ENCODE measurements around the gene PPIL3. TPM values are rescaled to one million over a fixed set of nuclear protein-coding genes. Genes with fewer than 3 reads are reported as not detected.
A peak's percentile ranks its signal among the peaks of the same experiment; 100 is the strongest.

PPIL3 gene
- polyA plus RNA-seq, 3 donors: 12.3 to 34.6 (median 20.4) TPM

DNA sequence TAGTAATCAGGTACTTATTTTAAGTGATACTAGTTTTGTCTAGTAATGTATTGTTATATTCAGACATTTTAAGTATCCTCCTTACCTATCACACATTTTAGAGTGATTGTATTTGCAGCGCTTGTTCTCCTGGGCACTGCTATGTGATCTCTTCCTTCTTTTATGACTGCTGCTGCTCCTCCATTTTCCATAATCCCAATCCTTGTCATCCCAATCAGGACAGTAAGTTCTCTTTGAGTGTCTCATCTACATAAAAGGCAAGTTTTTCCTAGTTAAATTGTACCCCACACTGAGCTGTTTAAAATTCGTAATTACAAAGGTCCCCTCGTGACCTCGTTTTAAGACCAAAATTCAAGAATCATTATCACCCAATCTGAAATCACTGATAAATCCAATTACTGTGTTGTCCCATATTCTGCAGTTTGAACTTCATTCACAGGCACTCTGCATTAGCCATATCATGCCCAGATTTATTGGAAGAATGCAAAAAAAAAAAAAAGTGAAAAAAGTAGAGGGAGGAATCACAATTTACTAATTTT lies 27.2 kb downstream of the PPIL3 start:
- intact Hi-C loops (cut with micrococcal nuclease): loop anchor here (5.0 to 10.0 kb wide), 3 partner anchors 49 to 227 kb away; partner anchors contain the start of gene BZW1 (in 2 of the 2)
- Mint-ChIP-seq H3K4me3 (peak overlapping the region; percentile 89 to 97), H3K27me3 (ENCODE audit: low read depth in 3 of 3) (no peaks in the 10 kb centered on the region), H3K36me3 (peaks cover 49 to 56% of the 10 kb centered on the region in 2 donors), H3K27ac (peak overlapping the region; percentile 98 to 100 (median 100)), H3K4me1 (peaks cover 35% of the 10 kb centered on the region), H3K9me3 (peaks cover 0 to 1% (median 0%) of the 10 kb centered on the region in 7 donors)
- no peak overlapping the region for H2AFZ ChIP-seq (ENCODE audit: insufficient read depth, low read depth, low read length, poor library complexity, severe bottlenecking)
- no peak overlapping the region for H3K9ac ChIP-seq (ENCODE audit: insufficient read depth, low read length, poor library complexity, severe bottlenecking)
- H3K27me3 ChIP-seq (ENCODE audit: control insufficient read depth in 2 of 2, insufficient read depth in 2 of 2, low read length in 2 of 2): no peaks in the 10 kb centered on the region
- 6% methylated on average over 3 of the region's 4 CpGs for WGBS (ENCODE audit: insufficient coverage)
- peaks cover 95% of the 10 kb centered on the region for H3K79me2 ChIP-seq (ENCODE audit: insufficient read depth, low read length)
- H3K4me3 ChIP-seq (replicated peaks in 1 of 3; ENCODE audit: low read depth in 2 of 3, low read length in 3 of 3): peak overlapping the region; percentile 79 to 88 (median 86)
- peaks cover 33 to 52% of the 10 kb centered on the region in 2 donors for H3K4me1 ChIP-seq (ENCODE audit: control insufficient read depth in 1 of 2, insufficient read depth in 2 of 2, low read length in 2 of 2)
- H3K36me3 ChIP-seq (replicated peaks in 1 of 2; ENCODE audit: control insufficient read depth in 1 of 2, insufficient read depth in 2 of 2, low read length in 2 of 2): peaks cover 44 to 49% of the 10 kb centered on the region in 2 donors
- DNase-seq: no peak
- peak overlapping the region in 1 of 2 donors; percentile 100 for H3K27ac ChIP-seq (ENCODE audit: low read depth in 1 of 2, low read length in 2 of 2)
- TF ChIP-seq, protein P1, sequence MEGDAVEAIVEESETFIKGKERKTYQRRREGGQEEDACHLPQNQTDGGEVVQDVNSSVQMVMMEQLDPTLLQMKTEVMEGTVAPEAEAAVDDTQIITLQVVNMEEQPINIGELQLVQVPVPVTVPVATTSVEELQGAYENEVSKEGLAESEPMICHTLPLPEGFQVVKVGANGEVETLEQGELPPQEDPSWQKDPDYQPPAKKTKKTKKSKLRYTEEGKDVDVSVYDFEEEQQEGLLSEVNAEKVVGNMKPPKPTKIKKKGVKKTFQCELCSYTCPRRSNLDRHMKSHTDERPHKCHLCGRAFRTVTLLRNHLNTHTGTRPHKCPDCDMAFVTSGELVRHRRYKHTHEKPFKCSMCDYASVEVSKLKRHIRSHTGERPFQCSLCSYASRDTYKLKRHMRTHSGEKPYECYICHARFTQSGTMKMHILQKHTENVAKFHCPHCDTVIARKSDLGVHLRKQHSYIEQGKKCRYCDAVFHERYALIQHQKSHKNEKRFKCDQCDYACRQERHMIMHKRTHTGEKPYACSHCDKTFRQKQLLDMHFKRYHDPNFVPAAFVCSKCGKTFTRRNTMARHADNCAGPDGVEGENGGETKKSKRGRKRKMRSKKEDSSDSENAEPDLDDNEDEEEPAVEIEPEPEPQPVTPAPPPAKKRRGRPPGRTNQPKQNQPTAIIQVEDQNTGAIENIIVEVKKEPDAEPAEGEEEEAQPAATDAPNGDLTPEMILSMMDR (IDR thresholded peaks at IDR 0.05): no peak
- H4K20me1 ChIP-seq (ENCODE audit: insufficient read depth, low read length): peaks cover 74% of the 10 kb centered on the region
- H3K4me2 ChIP-seq (replicated peaks; ENCODE audit: extremely low read depth, low read length, poor library complexity, severe bottlenecking): peak overlapping the region; percentile 82
- H3K9me3 ChIP-seq (replicated peaks in 1 of 2; ENCODE audit: control insufficient read depth in 1 of 2, insufficient read depth in 1 of 2, low read length in 2 of 2): no peaks in the 10 kb centered on the region

DNA sequence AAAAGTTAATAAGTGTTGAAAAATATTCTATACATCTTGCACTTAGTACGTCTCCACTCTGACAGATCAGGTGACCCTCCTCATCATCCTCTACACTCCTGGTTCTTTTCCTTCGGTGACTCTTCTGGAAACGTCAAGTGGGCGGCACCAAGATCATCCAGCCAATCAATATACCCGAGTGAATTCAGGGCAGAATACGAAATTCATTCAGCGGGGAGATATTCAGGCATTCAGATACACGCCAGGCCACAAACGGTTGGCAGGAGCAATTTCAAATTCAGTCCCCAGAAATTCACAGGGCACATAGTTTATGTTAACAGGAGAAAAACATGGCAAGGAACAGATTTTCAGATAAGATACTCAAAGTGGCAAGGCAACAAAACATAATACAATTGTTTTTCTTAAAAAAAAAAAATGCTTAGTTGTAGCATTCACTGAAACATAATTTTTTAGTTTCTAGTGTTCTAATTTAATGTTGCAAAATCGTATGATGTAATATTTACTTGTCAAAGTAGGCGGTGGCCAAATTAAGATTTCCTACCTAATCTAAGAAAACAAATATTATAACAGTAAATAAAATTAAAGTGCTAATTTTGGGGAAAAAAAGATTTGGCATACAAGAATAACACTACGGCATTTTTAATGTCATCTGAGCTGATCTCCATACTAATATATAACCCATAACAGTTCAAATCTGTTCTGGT lies 28.6 kb downstream of the PPIL3 start:
- peaks cover 29% of the 10 kb centered on the region for H3K4me1 Mint-ChIP-seq
- Histone ChIP-seq H3K4me2 (replicated peaks; ENCODE audit: extremely low read depth, low read length, poor library complexity, severe bottlenecking) (peak overlapping the region; percentile 82), H2AFZ (ENCODE audit: insufficient read depth, low read depth, low read length, poor library complexity, severe bottlenecking) (no peak overlapping the region), H3K4me3 (replicated peaks in 1 of 3; ENCODE audit: low read depth in 2 of 3, low read length in 3 of 3) (peak overlapping the region in 1 of 3 experiments; percentile 88), H3K79me2 (ENCODE audit: insufficient read depth, low read length) (peaks cover 96% of the 10 kb centered on the region), H3K27ac (ENCODE audit: low read depth in 1 of 2, low read length in 2 of 2) (peak overlapping the region in 1 of 2 donors; percentile 100), H3K9ac (ENCODE audit: insufficient read depth, low read length, poor library complexity, severe bottlenecking) (no peak overlapping the region), H4K20me1 (ENCODE audit: insufficient read depth, low read length) (peaks cover 89% of the 10 kb centered on the region), H3K4me1 (ENCODE audit: control insufficient read depth in 1 of 2, insufficient read depth in 2 of 2, low read length in 2 of 2) (peaks cover 27 to 38% of the 10 kb centered on the region in 2 donors), H3K9me3 (replicated peaks in 1 of 2; ENCODE audit: control insufficient read depth in 1 of 2, insufficient read depth in 1 of 2, low read length in 2 of 2) (no peaks in the 10 kb centered on the region), H3K36me3 (replicated peaks in 1 of 2; ENCODE audit: control insufficient read depth in 1 of 2, insufficient read depth in 2 of 2, low read length in 2 of 2) (peaks cover 59 to 63% of the 10 kb centered on the region in 2 donors), H3K27me3 (ENCODE audit: control insufficient read depth in 2 of 2, insufficient read depth in 2 of 2, low read length in 2 of 2) (no peaks in the 10 kb centered on the region)
- H3K27me3 Mint-ChIP-seq (ENCODE audit: low read depth in 3 of 3): no peaks in the 10 kb centered on the region
- 42% methylated on average over 2 of the region's 12 CpGs for WGBS (ENCODE audit: insufficient coverage)
- H3K9me3 Mint-ChIP-seq: peaks cover 0 to 1% (median 0%) of the 10 kb centered on the region in 7 donors
- intact Hi-C loops (cut with micrococcal nuclease): loop anchor here (5.0 to 10.0 kb wide), 3 partner anchors 48 to 225 kb away; partner anchors contain the start of gene BZW1 (in 2 of the 2)
- TF ChIP-seq, protein P1 (IDR thresholded peaks at IDR 0.05): no peak
- peak overlapping the region in 1 of 2 donors; percentile 58 for H3K4me3 Mint-ChIP-seq
- peak overlapping the region; percentile 63 to 99 (median 79) for H3K27ac Mint-ChIP-seq
- DNase-seq: peak in 1 of 3 donors; percentile 30
- peaks cover 56 to 70% of the 10 kb centered on the region in 2 donors for H3K36me3 Mint-ChIP-seq
